ENCODE results near the gene TAS2R1. TPM values are rescaled to one million over a fixed set of nuclear protein-coding genes. Genes with fewer than 3 reads are reported as not detected.
A peak's percentile ranks its signal among the peaks of the same experiment; 100 is the strongest.

Gene TAS2R1
- total RNA-seq, 1 donor from 2014 or later, result not detected

GRCh38 chr5:9623661-9624060 is 6.5 kb downstream of the TAS2R1 start:
- Histone ChIP-seq H2AFZ (replicated peaks) (peak overlapping the region; percentile 54), H3K4me2 (peak overlapping the region; percentile 5)
- H3K27ac Mint-ChIP-seq, result no peak overlapping the region

DNA sequence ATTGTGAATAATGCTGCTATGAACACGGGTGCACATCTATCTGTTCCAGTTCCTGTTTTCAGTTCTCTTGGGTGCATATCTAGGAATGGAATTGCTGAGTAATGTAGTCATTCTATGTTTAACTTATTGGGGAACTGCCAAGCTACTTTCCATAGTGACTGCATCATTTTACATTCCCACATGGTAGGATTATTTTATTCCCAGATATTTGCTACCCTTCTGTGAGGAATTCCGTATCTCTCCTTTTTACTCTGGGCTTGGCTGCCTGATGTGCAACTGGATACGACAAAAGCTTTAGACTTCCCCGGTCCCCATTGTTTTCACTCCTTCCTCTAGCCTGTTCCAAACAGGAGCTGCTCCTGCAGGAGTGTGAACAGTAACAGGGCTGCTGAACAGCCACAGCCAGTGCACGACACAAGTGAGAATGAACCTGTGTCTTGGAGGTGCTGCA is 7.2 kb downstream of the TAS2R1 start:
- no peak overlapping the region for H3K9ac ChIP-seq
- Mint-ChIP-seq H3K27me3 (ENCODE audit: insufficient read depth, low read depth) (peaks cover 3% of the 10 kb centered on the region), H3K36me3 (no peaks in the 10 kb centered on the region), H3K27ac (no peak overlapping the region), H3K4me3 (no peak overlapping the region), H3K9me3 (no peaks in the 10 kb centered on the region), H3K4me1 (peaks cover 5% of the 10 kb centered on the region)
- H3K27me3 ChIP-seq, result no peaks in the 10 kb centered on the region
- H3K4me2 ChIP-seq, result peak overlapping the region; percentile 5
- H3K36me3 ChIP-seq, result no peaks in the 10 kb centered on the region
- H3K27ac ChIP-seq, result peak overlapping the region; percentile 18
- H3F3A ChIP-seq (ENCODE audit: low read depth), result peaks cover 13% of the 10 kb centered on the region
- peak overlapping the region; percentile 54 for H2AFZ ChIP-seq (replicated peaks)
- peak; percentile 56 for DNase-seq (ENCODE audit: low spot score)
- no peak overlapping the region for H3K4me3 ChIP-seq
- H3K79me2 ChIP-seq (ENCODE audit: low read depth), result no peaks in the 10 kb centered on the region
- peaks cover 29% of the 10 kb centered on the region for H3K4me1 ChIP-seq
- TF ChIP-seq EZH2phosphoT487 (IDR thresholded peaks at IDR 0.05) (no peak), EZH2 (IDR thresholded peaks at IDR 0.05) (no peak)
- TF ChIP-seq, protein P1, sequence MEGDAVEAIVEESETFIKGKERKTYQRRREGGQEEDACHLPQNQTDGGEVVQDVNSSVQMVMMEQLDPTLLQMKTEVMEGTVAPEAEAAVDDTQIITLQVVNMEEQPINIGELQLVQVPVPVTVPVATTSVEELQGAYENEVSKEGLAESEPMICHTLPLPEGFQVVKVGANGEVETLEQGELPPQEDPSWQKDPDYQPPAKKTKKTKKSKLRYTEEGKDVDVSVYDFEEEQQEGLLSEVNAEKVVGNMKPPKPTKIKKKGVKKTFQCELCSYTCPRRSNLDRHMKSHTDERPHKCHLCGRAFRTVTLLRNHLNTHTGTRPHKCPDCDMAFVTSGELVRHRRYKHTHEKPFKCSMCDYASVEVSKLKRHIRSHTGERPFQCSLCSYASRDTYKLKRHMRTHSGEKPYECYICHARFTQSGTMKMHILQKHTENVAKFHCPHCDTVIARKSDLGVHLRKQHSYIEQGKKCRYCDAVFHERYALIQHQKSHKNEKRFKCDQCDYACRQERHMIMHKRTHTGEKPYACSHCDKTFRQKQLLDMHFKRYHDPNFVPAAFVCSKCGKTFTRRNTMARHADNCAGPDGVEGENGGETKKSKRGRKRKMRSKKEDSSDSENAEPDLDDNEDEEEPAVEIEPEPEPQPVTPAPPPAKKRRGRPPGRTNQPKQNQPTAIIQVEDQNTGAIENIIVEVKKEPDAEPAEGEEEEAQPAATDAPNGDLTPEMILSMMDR (IDR thresholded peaks at IDR 0.05), result no peak
- no peaks in the 10 kb centered on the region for H3K9me3 ChIP-seq (ENCODE audit: low read depth)
- H4K20me1 ChIP-seq (ENCODE audit: low read depth), result no peaks in the 10 kb centered on the region

More at GRCh38 chr5:9623661-9624060, 6.5 kb downstream of the TAS2R1 start:
- Histone ChIP-seq H3K4me3 (no peak overlapping the region), H3F3A (ENCODE audit: low read depth) (peaks cover 13% of the 10 kb centered on the region), H4K20me1 (ENCODE audit: low read depth) (no peaks in the 10 kb centered on the region), H3K36me3 (no peaks in the 10 kb centered on the region), H3K9ac (no peak overlapping the region), H3K9me3 (ENCODE audit: low read depth) (no peaks in the 10 kb centered on the region), H3K27me3 (no peaks in the 10 kb centered on the region), H3K79me2 (ENCODE audit: low read depth) (no peaks in the 10 kb centered on the region), H3K4me1 (peaks cover 29% of the 10 kb centered on the region), H3K27ac (peak overlapping the region; percentile 18)
- Mint-ChIP-seq H3K4me1 (peaks cover 5% of the 10 kb centered on the region), H3K27me3 (ENCODE audit: insufficient read depth, low read depth) (no peaks in the 10 kb centered on the region), H3K36me3 (no peaks in the 10 kb centered on the region), H3K4me3 (no peak overlapping the region), H3K9me3 (no peaks in the 10 kb centered on the region)
- peak; percentile 60 for DNase-seq (ENCODE audit: low spot score)
- TF ChIP-seq EZH2phosphoT487 (IDR thresholded peaks at IDR 0.05), result no peak
- TF ChIP-seq, protein P1 (IDR thresholded peaks at IDR 0.05), result no peak

GRCh38 chr5:9621379-9621903 is 8.7 kb downstream of the TAS2R1 start:
- Histone ChIP-seq H3K4me1 (peaks cover 41% of the 10 kb centered on the region), H3K27me3 (no peaks in the 10 kb centered on the region), H3K9ac (no peak overlapping the region), H3K36me3 (no peaks in the 10 kb centered on the region), H3K9me3 (ENCODE audit: low read depth) (no peaks in the 10 kb centered on the region), H2AFZ (replicated peaks) (no peak overlapping the region), H4K20me1 (ENCODE audit: low read depth) (no peaks in the 10 kb centered on the region), H3K79me2 (ENCODE audit: low read depth) (no peaks in the 10 kb centered on the region), H3K27ac (no peak overlapping the region), H3F3A (ENCODE audit: low read depth) (peaks cover 13% of the 10 kb centered on the region), H3K4me2 (no peak overlapping the region), H3K4me3 (no peak overlapping the region)
- TF ChIP-seq, protein P1 (IDR thresholded peaks at IDR 0.05), result no peak
- TF ChIP-seq EZH2 (IDR thresholded peaks at IDR 0.05) (no peak), EZH2phosphoT487 (IDR thresholded peaks at IDR 0.05) (no peak)
- Mint-ChIP-seq H3K27me3 (ENCODE audit: insufficient read depth, low read depth) (peaks cover 3% of the 10 kb centered on the region), H3K9me3 (no peaks in the 10 kb centered on the region), H3K36me3 (no peaks in the 10 kb centered on the region), H3K27ac (no peak overlapping the region), H3K4me3 (no peak overlapping the region), H3K4me1 (peaks cover 9% of the 10 kb centered on the region)
- peak; percentile 54 for DNase-seq (ENCODE audit: low spot score)

All from neural progenitor cell (in vitro differentiated cells).